ENCODE results near the gene FANCD2.
"Not testable (repeated sequence)": the region's sequence is repeated elsewhere in the genome, so short reads cannot be mapped to it uniquely, and the experiment has no call there.

The FANCD2 gene

GRCh38 chr3:10026084-10026890, at the start of gene FANCD2:
FANCD2 (plus strand) TSS chr3:10026437; CDS start chr3:10028658, 2,221 bp downstream.
- DNase-seq: peak; percentile 93 to 96 (median 95)

- peak; percentile 90 to 97 (median 96) for DNase-seq
Measured at GRCh38 chr3:9976721-9977709, 49.2 kb upstream of the FANCD2 start.

- peak in 1 of 3 donors; percentile 9 for DNase-seq
Measured at GRCh38 chr3:9978710-9979305, 47.4 kb upstream of the FANCD2 start.

- no peak for DNase-seq
Measured at GRCh38 chr3:9980251-9980650, 46.0 kb upstream of the FANCD2 start.

GRCh38 chr3:9986230-9986725, 40.0 kb upstream of the FANCD2 start:
- DNase-seq: no peak

GRCh38 chr3:9994086-9994844, 32.0 kb upstream of the FANCD2 start:
- DNase-seq: no peak

- DNase-seq: no peak
Measured at GRCh38 chr3:10000686-10001085, 25.6 kb upstream of the FANCD2 start.

- no peak for DNase-seq
Measured at GRCh38 chr3:10002951-10003350, 23.3 kb upstream of the FANCD2 start.

- no peak for DNase-seq
Measured at GRCh38 chr3:10004506-10004905, 21.7 kb upstream of the FANCD2 start.

- no peak for DNase-seq
Measured at GRCh38 chr3:10004960-10005564, 21.2 kb upstream of the FANCD2 start.

- no peak for DNase-seq
Measured at GRCh38 chr3:10006048-10006761, 20.0 kb upstream of the FANCD2 start.

GRCh38 chr3:10006762-10007090, 19.5 kb upstream of the FANCD2 start:
- no peak for DNase-seq

GRCh38 chr3:10007126-10007782, 19.0 kb upstream of the FANCD2 start:
- no peak for DNase-seq

GRCh38 chr3:10008216-10008587, 18.0 kb upstream of the FANCD2 start:
- DNase-seq: not testable (repeated sequence)

- DNase-seq: peak; percentile 88 to 96 (median 89)
Measured at GRCh38 chr3:10008588-10009344, 17.5 kb upstream of the FANCD2 start.

GRCh38 chr3:10010421-10010877, 15.8 kb upstream of the FANCD2 start:
- DNase-seq: no peak

- peak; percentile 92 to 98 (median 97) for DNase-seq
Measured at GRCh38 chr3:10010878-10011465, 15.3 kb upstream of the FANCD2 start.

- DNase-seq: no peak
Measured at GRCh38 chr3:10011631-10012030, 14.6 kb upstream of the FANCD2 start.

- DNase-seq: no peak
Measured at GRCh38 chr3:10012106-10012505, 14.1 kb upstream of the FANCD2 start.
